NCI-H524 (cell line): ENCODE measurements around the gene SCO2.
"Not testable (repeated sequence)": the region's sequence is repeated elsewhere in the genome, so short reads cannot be mapped to it uniquely, and the experiment has no call there.

Source experiments
- DNase-seq, 2 experiments: peaks; one replicate each; lab custom pipeline; 2025; lab: John Stamatoyannopoulos, UW

The SCO2 gene

DNA sequence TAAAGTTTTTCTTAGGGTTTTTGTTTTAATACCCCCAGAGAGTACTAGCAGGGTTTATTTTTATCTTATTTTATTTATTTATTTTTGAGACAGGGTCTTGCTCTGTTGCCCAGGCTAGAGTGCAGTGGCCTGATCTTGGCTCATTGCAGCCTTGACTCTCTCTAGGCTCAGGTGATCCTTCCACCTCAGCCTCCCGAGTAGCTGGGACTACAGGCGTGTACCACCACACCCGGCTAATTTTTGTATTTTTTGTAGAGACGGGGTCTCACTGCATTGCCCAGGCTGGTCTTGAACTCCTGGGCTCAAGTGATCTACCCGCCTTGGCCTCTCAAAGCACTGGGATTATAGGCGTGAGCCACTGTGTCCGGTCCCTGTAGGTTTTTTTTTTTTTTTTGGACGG is 5.2 kb downstream of the SCO2 start:
- not testable (repeated sequence) for DNase-seq

- no peak for DNase-seq
These were observed 6.2 kb downstream of the SCO2 start for GRCh38 chr22:50519151-50519550.

- no peak for DNase-seq
These were observed 6.8 kb downstream of the SCO2 start for GRCh38 chr22:50518606-50519005.

GRCh38 chr22:50517495-50518260 is 7.7 kb downstream of the SCO2 start:
- no peak for DNase-seq

- DNase-seq: no peak
These were observed 8.5 kb downstream of the SCO2 start for GRCh38 chr22:50516891-50517290.

DNA sequence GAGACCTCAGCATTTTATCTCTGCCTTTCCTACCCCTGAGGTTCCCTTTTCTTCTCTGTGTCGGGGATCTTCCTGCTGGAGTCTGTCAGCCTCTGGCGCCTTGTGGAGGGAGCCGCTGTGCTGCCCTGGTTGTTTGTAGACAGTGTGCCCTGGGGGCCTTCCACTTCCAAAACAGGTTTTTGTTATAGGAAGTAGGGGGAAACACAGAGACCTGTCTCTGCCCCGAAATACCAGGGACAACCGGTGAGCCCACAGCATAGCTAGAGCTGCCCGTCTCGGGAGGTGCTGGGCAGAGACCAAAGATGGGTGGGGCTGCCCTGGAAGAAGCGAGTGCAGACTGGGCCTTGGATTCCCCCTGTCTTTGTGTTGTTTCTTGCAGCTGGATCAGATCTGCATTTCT is 9.3 kb downstream of the SCO2 start:
- DNase-seq: no peak

GRCh38 chr22:50513175-50513574 is 12.2 kb downstream of the SCO2 start:
- DNase-seq: no peak

DNA sequence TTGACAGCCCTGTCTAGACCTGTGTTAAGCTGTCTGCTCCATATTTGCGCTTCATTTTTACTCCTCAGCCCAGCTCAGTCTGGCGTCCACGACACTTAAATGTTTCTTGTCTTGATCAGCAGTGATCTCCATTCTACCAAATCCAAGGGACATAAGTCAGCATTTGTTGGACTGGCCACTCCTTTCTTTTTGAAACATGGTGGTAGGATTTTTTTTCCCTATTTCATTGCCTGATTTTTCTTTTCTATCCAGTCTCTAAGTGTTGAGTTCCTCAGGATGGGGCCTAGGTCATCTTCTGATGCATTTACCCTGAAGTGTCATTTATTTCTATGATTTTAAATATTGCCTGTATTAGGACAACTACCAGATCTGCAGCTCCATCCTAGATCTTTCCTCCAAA is 16.5 kb downstream of the SCO2 start:
- no peak for DNase-seq

DNA sequence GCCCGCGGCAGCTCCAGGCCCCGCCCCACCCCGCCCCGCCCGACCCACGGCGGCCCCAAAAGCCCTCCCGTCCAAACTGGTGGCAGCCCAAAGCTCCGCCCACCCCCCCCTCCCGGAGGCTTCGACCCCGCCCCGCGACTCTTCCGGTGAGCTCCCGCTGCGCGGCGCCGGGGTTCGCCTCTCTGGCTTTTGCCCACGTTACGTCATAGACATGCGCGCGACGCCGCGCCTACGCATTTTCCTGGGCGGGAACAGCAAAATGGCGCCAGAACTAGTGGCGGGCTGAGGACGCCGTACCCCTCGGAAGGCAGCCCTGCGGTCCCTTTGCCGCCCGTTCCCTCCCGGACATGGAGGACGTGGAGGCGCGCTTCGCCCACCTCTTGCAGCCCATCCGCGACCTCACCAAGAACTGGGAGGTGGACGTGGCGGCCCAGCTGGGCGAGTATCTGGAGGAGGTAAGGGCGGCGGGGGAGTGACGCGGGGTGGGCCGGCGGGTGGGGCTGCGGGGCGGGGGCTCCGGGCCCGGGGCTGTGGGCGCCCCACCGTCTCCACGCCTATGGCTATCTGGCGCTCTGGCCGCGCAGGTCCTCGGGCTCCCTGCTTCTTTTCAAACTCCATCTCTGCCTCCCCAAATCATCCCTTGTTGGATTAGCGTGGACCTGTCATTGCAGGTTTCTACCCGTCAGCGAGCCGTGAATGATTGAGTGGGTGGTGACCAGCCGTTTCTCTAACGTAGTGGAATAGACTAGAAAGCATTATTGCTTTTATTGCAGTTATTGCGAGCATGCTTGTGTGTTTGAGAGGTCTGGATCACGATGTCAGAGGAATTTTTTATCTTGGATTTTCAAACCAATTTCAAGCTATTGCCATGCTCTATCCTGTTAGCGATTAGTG is 17.2 kb downstream of the SCO2 start, which contains the start of gene NCAPH2:
Gene NCAPH2, plus strand, starts transcription at position 234 of the 894 bp plus-strand sequence. Its CDS starts 114 bp downstream, at position 348.
- peak; percentile 94 to 98 for DNase-seq

- no peak for DNase-seq
These were observed 17.9 kb downstream of the SCO2 start, which contains the start of gene LMF2 for GRCh38 chr22:50507421-50507990. Gene LMF2 (minus strand): TSS chr22:50507702. CDS start chr22:50507675, 27 bp downstream.

GRCh38 chr22:50506611-50507420 is 18.6 kb downstream of the SCO2 start:
- peak in 1 of 2 experiments; percentile 35 for DNase-seq

- no peak for DNase-seq
These were observed 19.4 kb downstream of the SCO2 start for GRCh38 chr22:50505776-50506610.

GRCh38 chr22:50505276-50505775 is 20.1 kb downstream of the SCO2 start:
- DNase-seq: no peak

DNA sequence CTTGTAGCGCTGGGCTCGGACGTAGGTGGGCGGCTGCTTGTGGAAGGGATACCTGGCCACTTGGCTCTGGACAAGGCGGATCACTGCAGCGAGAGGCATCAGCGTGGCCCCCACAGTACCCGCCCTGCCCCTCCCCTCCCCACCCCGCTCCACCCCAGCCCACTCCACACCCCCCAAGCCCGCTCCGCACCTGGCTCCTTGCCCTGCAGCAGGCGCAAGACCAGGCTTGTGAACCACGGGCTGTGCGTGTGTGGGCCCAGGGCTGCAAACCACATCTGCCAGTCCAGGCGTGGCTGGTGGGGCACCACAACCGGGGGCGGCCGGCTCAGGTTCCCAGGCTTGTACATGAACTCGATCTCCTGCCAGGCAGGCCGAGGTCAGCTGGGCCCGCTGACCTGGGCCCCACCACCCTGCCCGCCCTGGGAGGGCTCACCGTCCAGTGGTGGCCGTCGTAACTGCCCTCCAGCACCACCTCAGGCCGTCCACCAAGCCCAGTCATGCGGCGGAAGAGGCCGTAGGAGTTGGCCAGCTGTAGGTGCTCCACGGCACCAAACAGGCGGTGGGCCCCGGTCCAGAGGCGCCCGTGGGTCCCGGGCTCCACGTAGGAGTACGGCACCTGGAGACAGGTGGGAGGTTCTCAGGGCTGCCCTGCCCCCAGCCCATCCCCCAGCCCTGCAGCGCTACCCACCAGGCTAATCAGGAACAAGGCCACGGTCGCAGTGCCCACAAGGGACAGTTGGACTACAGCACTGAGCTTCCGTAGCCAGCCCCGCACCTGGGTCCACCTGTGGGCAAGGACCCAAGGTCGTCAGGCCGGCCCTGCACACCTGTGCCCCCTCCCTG is 20.8 kb downstream of the SCO2 start:
- DNase-seq: no peak

DNA sequence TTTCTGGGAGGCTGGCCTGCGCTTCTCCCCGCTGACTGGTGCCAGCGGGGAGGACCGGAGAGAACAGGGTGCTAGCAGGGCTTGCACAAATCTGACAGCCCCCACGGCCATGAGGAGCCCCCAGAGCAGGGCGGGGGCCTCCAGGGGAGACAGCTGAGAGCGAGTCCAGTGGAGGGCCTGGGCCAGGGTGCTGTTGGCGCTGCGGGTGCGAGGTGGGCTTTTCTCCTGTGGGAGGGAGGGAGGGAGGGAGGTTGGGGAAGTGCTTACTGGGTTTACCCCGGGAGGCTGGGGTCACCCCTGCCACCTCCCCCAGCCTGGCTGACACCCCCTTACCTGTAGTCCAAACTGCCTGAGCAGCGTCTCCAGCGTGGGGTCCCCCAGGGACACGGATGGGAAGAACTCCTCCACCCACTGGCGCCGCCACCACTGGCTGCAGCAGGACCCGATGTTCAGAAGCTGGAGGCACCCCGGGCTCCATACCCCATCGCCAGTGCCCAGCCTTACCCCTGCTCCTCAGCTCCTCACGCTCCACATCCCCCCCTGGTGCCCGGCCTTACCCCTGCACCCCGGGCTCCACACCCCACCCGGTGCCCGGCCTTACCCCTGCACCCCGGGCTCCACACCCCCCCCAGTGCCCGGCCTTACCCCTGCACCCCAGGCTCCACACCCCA is 21.8 kb downstream of the SCO2 start:
- DNase-seq: no peak

DNA sequence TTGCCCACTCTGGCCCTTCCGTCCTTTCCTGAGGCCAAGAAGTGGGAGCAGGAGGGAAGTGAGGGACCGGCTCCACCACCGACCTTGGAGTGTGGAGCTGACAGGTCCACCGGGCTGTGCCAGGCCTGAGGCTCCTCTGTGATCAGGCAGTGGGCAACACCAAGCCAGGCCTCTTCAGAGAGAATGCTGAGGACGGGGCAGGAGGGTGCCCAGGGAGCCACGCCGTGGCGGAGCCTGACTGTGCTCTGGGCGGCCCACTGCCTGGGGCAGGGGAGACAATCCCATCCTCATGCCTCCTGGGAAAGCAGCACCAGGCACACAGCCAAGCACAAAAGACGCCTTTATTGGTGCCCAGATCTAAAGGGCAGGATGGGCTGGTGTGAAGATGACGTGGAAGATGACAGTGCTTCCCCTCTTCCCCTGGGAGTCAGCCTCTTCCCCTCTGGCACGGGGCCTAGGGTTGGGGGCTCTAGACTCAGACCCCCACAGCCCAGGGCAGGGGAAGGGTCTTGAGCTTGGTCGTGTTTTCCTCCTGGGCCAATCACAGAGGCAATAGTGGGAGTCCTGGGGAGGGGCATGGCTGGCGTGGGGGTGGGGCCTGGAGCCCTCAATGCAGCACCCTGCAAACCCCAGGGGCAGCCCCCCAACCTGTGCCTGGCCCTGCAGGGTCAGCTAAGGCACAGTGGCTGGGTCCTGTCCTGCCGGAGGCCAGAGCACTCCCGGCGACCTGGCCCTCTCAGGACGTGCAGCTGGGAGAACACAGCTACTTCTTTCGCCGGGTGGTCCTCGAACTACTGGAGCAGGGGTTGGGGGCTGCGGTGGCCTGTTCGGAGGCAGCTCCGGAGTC is 22.5 kb downstream of the SCO2 start:
- no peak for DNase-seq

DNA sequence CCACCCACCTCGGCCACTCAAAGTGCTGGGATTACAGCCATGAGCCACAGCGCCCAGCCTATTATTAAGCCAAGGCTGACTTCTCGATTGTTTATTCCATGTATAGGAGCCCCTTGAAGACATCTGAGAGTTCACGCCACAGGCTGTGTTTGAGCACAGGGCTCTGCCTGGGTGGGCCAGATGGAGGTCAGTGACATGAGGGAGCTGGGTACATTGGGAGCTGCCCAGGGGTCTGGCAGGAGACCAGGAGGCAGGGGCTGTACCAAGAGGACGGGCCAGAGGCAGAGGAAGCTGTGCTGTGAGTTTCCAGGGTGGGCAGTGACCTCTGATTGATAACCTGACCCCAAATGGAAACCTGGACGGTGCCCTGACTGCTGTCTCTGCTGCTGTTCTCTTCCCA is 23.3 kb downstream of the SCO2 start:
- no peak for DNase-seq

DNA sequence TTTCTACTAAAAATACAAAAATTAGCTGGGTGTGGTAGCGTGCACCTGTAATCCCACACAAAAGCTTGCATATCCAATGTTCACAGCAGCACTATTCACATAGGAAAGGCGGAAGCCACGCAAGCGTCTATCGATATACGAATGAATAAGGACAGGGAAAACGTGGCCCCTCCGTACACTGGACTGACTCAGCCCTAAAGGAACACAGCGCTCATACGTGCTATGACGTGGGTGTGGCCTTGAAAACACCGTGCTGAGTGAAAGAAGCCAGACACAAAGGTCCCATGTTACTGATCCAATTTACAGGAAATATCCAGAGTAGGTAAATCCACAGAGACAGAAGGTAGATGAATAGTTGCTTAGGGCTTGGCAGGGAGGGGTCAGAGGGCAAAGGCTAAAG is 24.9 kb downstream of the SCO2 start:
- no peak for DNase-seq
